ENCODE results near the gene ZNF616. TPM values are rescaled to one million over a fixed set of nuclear protein-coding genes. Genes with fewer than 3 reads are reported as not detected.

ZNF616 gene
- total RNA-seq, 4 donors from 2014 or later: 11.0 to 14.1 (median 13.2) TPM

DNA sequence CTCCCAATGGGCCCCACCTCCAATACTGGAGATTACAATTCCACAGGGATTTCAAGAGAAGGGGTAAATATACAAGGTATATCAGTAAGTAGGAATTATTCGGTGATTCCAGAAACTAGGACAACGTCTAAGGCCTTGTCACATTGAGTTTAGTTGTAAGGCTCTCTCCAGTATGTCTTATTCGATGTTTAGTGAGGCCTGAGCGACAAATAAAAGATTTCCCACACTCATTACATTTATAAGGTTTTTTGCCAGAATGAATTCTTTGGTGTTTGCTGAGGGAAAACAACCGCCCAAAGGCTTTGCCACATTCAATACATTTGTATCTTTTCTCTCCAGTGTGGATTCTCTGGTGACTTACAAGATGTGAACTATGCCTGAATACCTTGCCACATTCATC is 25.0 kb downstream of the ZNF616 start:
- no peaks in the 10 kb centered on the region for H3K27me3 ChIP-seq
- TF ChIP-seq, protein P1, sequence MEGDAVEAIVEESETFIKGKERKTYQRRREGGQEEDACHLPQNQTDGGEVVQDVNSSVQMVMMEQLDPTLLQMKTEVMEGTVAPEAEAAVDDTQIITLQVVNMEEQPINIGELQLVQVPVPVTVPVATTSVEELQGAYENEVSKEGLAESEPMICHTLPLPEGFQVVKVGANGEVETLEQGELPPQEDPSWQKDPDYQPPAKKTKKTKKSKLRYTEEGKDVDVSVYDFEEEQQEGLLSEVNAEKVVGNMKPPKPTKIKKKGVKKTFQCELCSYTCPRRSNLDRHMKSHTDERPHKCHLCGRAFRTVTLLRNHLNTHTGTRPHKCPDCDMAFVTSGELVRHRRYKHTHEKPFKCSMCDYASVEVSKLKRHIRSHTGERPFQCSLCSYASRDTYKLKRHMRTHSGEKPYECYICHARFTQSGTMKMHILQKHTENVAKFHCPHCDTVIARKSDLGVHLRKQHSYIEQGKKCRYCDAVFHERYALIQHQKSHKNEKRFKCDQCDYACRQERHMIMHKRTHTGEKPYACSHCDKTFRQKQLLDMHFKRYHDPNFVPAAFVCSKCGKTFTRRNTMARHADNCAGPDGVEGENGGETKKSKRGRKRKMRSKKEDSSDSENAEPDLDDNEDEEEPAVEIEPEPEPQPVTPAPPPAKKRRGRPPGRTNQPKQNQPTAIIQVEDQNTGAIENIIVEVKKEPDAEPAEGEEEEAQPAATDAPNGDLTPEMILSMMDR (IDR thresholded peaks at IDR 0.05): no peak
- TF ChIP-seq POLR2A (IDR thresholded peaks at IDR 0.05): no peak
- peaks cover 25% of the 10 kb centered on the region for H3K9me3 ChIP-seq
- 98% methylated on average over 5 of the region's 5 CpGs for WGBS, 2 donors
- no peak overlapping the region for H3K4me3 ChIP-seq (replicated peaks in 1 of 3)
- intact Hi-C loops (cut with DNase I): loop anchor here (10.0 kb wide), 1 partner anchor 1110 kb away; no protein-coding TSS in a partner anchor
- H3K4me1 ChIP-seq: no peaks in the 10 kb centered on the region
- peaks cover 24 to 35% of the 10 kb centered on the region in 2 donors for H3K36me3 ChIP-seq
- no peak for DNase-seq
- no peak overlapping the region for H3K27ac ChIP-seq

DNA sequence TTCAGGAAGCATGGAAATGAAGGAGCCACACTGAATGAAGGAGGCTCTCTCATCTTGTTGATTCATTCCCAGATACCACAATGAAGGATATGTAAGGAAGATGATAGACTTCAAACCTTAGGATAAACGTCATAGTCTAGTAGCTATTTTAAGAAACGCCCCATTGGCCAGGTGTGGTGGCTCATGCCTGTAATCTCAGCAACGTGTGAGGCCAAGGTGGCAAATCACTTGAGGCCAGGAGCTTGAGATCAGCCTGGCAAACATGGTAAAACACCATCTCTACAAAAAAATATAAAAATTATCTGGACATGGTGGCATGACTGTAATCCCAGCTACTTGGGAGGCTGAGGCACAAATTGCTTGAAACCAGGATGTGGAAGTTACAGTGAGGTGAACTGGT is 27.1 kb downstream of the ZNF616 start:
- H3K27ac ChIP-seq: no peak overlapping the region
- intact Hi-C loops (cut with DNase I): loop anchor here (10.0 kb wide), 1 partner anchor 1112 kb away; no protein-coding TSS in a partner anchor
- no peak for DNase-seq
- no peaks in the 10 kb centered on the region for H3K27me3 ChIP-seq
- H3K4me1 ChIP-seq: no peaks in the 10 kb centered on the region
- H3K9me3 ChIP-seq: peaks cover 25% of the 10 kb centered on the region
- 90 to 97% methylated on average over 3 of the region's 3 CpGs for WGBS, 2 donors
- peaks cover 15% of the 10 kb centered on the region in 2 donors for H3K36me3 ChIP-seq
- TF ChIP-seq POLR2A (IDR thresholded peaks at IDR 0.05): no peak
- TF ChIP-seq, protein P1 (IDR thresholded peaks at IDR 0.05): no peak
- H3K4me3 ChIP-seq (replicated peaks in 1 of 3): no peak overlapping the region

DNA sequence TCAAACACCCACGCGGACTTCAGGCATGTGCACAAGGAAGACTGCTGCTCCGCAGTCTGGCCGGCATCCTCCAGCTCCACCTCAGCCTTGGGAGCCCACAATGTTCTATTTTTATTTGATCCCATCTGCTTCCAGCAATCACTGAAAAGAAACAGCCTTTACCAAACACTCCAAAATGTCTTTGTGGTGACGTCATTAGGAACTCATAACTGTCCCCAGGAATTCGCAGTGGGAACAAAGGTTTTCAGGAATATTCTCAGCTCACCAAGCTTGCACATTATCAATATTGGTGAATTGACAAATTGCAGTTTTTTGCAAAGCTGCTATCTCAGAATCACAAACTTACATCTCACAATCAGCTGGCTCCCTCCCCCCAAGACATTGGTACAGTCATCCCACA is 29.0 kb downstream of the ZNF616 start:
- Histone ChIP-seq H3K9me3 (peaks cover 21% of the 10 kb centered on the region), H3K27me3 (no peaks in the 10 kb centered on the region), H3K4me3 (replicated peaks in 1 of 3) (no peak overlapping the region), H3K36me3 (peaks cover 5% of the 10 kb centered on the region in 2 donors), H3K27ac (no peak overlapping the region), H3K4me1 (no peaks in the 10 kb centered on the region)
- no peak for TF ChIP-seq POLR2A (IDR thresholded peaks at IDR 0.05)
- TF ChIP-seq, protein P1 (IDR thresholded peaks at IDR 0.05): no peak
- 88 to 91% methylated on average over 6 of the region's 6 CpGs for WGBS, 2 donors
- DNase-seq: no peak
- intact Hi-C loops (cut with DNase I): loop anchor here (10.0 kb wide), 1 partner anchor 1114 kb away; no protein-coding TSS in a partner anchor

DNA sequence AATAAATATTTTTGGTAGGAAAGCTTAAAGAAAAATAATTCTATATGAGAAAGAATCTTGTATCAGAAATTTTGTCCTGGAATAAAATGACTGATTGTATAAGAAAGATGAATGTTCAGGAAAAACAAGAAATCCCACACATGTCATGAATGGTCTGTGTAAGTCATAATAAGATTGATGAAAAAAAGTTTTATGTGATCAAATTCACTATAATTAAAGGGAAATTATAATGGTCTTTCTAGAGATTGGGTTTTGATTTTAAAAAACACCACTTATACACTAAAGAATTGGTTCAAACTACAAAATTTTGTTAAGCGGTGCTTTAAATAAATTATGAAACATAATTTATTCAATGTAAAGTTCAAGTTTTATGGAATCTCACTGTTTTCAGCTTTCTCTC is 37.0 kb downstream of the ZNF616 start:
- Histone ChIP-seq H3K36me3 (no peaks in the 10 kb centered on the region), H3K9me3 (no peaks in the 10 kb centered on the region), H3K4me1 (no peaks in the 10 kb centered on the region), H3K27ac (no peak overlapping the region), H3K4me3 (replicated peaks in 1 of 3) (no peak overlapping the region), H3K27me3 (no peaks in the 10 kb centered on the region)
- 97 to 100% methylated on average over 1 of the region's 1 CpG for WGBS, 2 donors
- no peak for TF ChIP-seq POLR2A (IDR thresholded peaks at IDR 0.05)
- TF ChIP-seq, protein P1 (IDR thresholded peaks at IDR 0.05): no peak
- no peak for DNase-seq
- intact Hi-C loops (cut with DNase I): no loop called here

DNA sequence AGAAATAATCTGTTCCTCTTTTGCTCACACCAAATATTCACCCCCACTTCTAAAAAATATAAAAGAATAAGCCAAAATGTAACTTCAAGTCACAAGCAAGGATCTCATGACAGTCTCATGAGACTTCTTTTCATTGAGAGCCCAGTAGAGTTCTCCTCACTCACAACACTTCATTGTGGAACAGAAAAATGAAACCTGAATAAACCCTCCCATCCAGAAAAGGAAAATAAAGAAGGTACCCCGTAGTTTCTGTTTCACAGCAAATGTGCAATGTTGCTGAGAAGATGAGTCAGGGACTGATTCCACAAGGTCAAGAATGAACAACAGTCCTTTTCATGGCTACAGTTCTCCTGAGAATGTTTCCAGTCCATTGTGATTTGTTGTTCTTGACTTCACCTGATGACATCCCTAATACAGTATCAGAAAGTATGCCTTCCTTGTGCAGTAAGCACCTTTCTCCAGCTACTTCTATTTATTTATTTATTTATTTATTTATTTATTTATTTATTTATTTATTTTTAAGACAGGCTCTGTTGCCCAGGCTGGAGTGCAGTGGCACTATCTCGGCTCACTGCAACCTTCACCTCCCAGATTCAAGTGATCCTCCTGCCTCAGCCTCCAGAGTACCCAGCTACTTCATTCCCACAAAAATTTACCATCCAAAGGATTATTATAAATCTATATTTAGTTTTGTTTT is 37.7 kb downstream of the ZNF616 start:
- Histone ChIP-seq H3K4me3 (replicated peaks in 1 of 3) (no peak overlapping the region), H3K4me1 (no peaks in the 10 kb centered on the region), H3K27ac (no peak overlapping the region), H3K36me3 (no peaks in the 10 kb centered on the region), H3K27me3 (no peaks in the 10 kb centered on the region), H3K9me3 (no peaks in the 10 kb centered on the region)
- intact Hi-C loops (cut with DNase I): no loop called here
- DNase-seq: no peak
- WGBS, 2 donors: 79 to 86% methylated on average over 2 of the region's 2 CpGs
- TF ChIP-seq, protein P1 (IDR thresholded peaks at IDR 0.05): no peak
- TF ChIP-seq POLR2A (IDR thresholded peaks at IDR 0.05): no peak

Measured in thyroid gland (tissue), 4 donors.